Measurements from ENCODE around the gene AGPS. TPM values are rescaled to one million over a fixed set of nuclear protein-coding genes. Genes with fewer than 3 reads are reported as not detected.
A peak's percentile ranks its signal among the peaks of the same experiment; 100 is the strongest.

The AGPS gene
- total and polyA plus RNA-seq, 10 of the 15 experiments (the other 5 are each of a cell fraction or from before 2014, with no cell fraction given) = 7.9 to 54.2 (median 38.7) TPM

- ChIA-PET POLR2A (no interaction called here), SMC1A (ENCODE audit: uncharacterized antibody, unreplicated experiment) (no interaction called here), RAD21 (ENCODE audit: unreplicated experiment) (no interaction called here), CTCF (interaction anchor here (1.2 kb wide), 1 partner anchor 218 kb away, joined by 4 read pairs; no protein-coding TSS in a partner anchor)
- under 1% methylated on average over 17 of the region's 17 CpGs for WGBS (ENCODE audit: insufficient coverage, insufficient replicate concordance, low lambda C conversion rate, missing lambda C conversion rate)
- Histone ChIP-seq H4K20me1 (ENCODE audit: control insufficient read depth, insufficient read depth) (no peaks in the 10 kb centered on the region), H3K27me3 (replicated peaks in 1 of 2; ENCODE audit: control insufficient read depth in 2 of 2, insufficient read depth in 2 of 2, low read length in 1 of 2) (no peaks in the 10 kb centered on the region), H3K4me2 (ENCODE audit: control insufficient read depth, insufficient read depth) (peak overlapping the region; percentile 83), H2AFZ (ENCODE audit: control insufficient read depth, low read depth, low read length) (peak overlapping the region; percentile 100), H3K4me3 (peak overlapping the region; percentile 82), H3K9ac (ENCODE audit: control insufficient read depth, insufficient read depth, low read length) (peak overlapping the region; percentile 97), H3K9me3 (replicated peaks; ENCODE audit: control insufficient read depth, insufficient read depth, low read length) (no peaks in the 10 kb centered on the region), H3K36me3 (ENCODE audit: control insufficient read depth in 2 of 2, insufficient read depth in 2 of 2, low read length in 1 of 2) (no peaks in the 10 kb centered on the region), H3K27ac (ENCODE audit: control insufficient read depth, insufficient read depth) (peak overlapping the region; percentile 100), H3K79me2 (ENCODE audit: control insufficient read depth, insufficient read depth, low read length) (no peaks in the 10 kb centered on the region; the same call in 1 of the 2 replicates), H3K4me1 (ENCODE audit: control insufficient read depth, insufficient read depth, low read length) (peaks cover 7% of the 10 kb centered on the region)
- TSS peak; percentile 70 for BruUV-seq (replicated peaks)
- intact Hi-C loops (cut with micrococcal nuclease; ENCODE audit: unreplicated experiment) (loop anchor here (5.0 kb wide), 1 partner anchor 64 kb away; a partner anchor contains a TSS), in situ Hi-C loops (cut with MboI) (no loop called here)
- ATAC-seq (no peak), DNase-seq (ENCODE audit: low read depth, low spot score) (no peak), FAIRE-seq (no peak)
- TF ChIP-seq ATF7 (IDR thresholded peaks at IDR 0.05; ENCODE audit: low read depth) = no peak
- TF ChIP-seq, protein P1, sequence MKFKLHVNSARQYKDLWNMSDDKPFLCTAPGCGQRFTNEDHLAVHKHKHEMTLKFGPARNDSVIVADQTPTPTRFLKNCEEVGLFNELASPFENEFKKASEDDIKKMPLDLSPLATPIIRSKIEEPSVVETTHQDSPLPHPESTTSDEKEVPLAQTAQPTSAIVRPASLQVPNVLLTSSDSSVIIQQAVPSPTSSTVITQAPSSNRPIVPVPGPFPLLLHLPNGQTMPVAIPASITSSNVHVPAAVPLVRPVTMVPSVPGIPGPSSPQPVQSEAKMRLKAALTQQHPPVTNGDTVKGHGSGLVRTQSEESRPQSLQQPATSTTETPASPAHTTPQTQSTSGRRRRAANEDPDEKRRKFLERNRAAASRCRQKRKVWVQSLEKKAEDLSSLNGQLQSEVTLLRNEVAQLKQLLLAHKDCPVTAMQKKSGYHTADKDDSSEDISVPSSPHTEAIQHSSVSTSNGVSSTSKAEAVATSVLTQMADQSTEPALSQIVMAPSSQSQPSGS (IDR thresholded peaks at IDR 0.05; ENCODE audit: low read length) = peak; percentile 14; the same call in 1 of the 2 replicates
- 0 out of 2 replicates have a peak, but pooled peaks have one; percentile 48 for TF ChIP-seq RELB (IDR thresholded peaks at IDR 0.05; ENCODE audit: low read depth)
- TF ChIP-seq YY1 (IDR thresholded peaks at IDR 0.05; ENCODE audit: low read depth, low read length) = 0 out of 2 replicates have a peak, but pooled peaks have one; percentile 5
- TF ChIP-seq, protein P2, sequence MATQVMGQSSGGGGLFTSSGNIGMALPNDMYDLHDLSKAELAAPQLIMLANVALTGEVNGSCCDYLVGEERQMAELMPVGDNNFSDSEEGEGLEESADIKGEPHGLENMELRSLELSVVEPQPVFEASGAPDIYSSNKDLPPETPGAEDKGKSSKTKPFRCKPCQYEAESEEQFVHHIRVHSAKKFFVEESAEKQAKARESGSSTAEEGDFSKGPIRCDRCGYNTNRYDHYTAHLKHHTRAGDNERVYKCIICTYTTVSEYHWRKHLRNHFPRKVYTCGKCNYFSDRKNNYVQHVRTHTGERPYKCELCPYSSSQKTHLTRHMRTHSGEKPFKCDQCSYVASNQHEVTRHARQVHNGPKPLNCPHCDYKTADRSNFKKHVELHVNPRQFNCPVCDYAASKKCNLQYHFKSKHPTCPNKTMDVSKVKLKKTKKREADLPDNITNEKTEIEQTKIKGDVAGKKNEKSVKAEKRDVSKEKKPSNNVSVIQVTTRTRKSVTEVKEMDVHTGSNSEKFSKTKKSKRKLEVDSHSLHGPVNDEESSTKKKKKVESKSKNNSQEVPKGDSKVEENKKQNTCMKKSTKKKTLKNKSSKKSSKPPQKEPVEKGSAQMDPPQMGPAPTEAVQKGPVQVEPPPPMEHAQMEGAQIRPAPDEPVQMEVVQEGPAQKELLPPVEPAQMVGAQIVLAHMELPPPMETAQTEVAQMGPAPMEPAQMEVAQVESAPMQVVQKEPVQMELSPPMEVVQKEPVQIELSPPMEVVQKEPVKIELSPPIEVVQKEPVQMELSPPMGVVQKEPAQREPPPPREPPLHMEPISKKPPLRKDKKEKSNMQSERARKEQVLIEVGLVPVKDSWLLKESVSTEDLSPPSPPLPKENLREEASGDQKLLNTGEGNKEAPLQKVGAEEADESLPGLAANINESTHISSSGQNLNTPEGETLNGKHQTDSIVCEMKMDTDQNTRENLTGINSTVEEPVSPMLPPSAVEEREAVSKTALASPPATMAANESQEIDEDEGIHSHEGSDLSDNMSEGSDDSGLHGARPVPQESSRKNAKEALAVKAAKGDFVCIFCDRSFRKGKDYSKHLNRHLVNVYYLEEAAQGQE (IDR thresholded peaks at IDR 0.05; ENCODE audit: low read depth, low read length) = 0 out of 2 replicates have a peak, but pooled peaks have one; percentile 4
- TF ChIP-seq NR2C1 (IDR thresholded peaks at IDR 0.05) = no peak
- TF ChIP-seq CHD1 (IDR thresholded peaks at IDR 0.05; ENCODE audit: low read depth, low read length) = no peak
- peak; percentile 59; the same call in 1 of the 2 replicates for TF ChIP-seq EED (IDR thresholded peaks at IDR 0.05; ENCODE audit: low read depth)
- TF ChIP-seq BHLHE40 (IDR thresholded peaks at IDR 0.05; ENCODE audit: borderline replicate concordance in 1 of 2, low read depth in 2 of 2, low read length in 1 of 2) = no peak
Measured at GRCh38 chr2:177553176-177553884, 160.8 kb downstream of the AGPS start.
